H9 (cell line): Measurements from ENCODE around the gene PAQR7. TPM values are rescaled to one million over a fixed set of nuclear protein-coding genes. Genes with fewer than 3 reads are reported as not detected.

Experiments used
- DNase-seq: peaks from one replicate; pipeline ENCODE4 v3.0.0-alpha.2; 2017
- H2AFZ ChIP-seq: one replicate; pipeline ENCODE4 v1.6.1; 2013; ENCODE audit warnings: mild to moderate bottlenecking, low read length, control low read depth, moderate library complexity
- H2AK5ac ChIP-seq: 2 replicates; pipeline ENCODE4 v1.6.1; 2013; ENCODE audit warnings: low read length, control low read depth, mixed read lengths; ENCODE audit not compliant: insufficient read length
- H2BK120ac ChIP-seq: one replicate; pipeline ENCODE4 v1.6.1; 2013; ENCODE audit warnings: low read depth, mild to moderate bottlenecking, low read length, control low read depth, inconsistent platforms; ENCODE audit not compliant: poor library complexity, severe bottlenecking
- H2BK12ac ChIP-seq: 2 replicates; pipeline ENCODE4 v1.6.1; 2013; ENCODE audit warnings: low read length, control low read depth, mixed read lengths, low read depth; ENCODE audit not compliant: insufficient read length
- H2BK15ac ChIP-seq: 2 replicates; pipeline ENCODE4 v1.6.1; 2013; ENCODE audit warnings: low read depth, low read length, control low read depth
- H2BK20ac ChIP-seq: one replicate; pipeline ENCODE4 v1.6.1; 2013; ENCODE audit warnings: low read depth, mild to moderate bottlenecking, low read length, control low read depth, inconsistent platforms; ENCODE audit not compliant: poor library complexity, severe bottlenecking
- H2BK5ac ChIP-seq: 2 replicates; pipeline ENCODE4 v1.6.1; 2013; ENCODE audit warnings: low read length, control low read depth, mixed read lengths; ENCODE audit not compliant: insufficient read length
- H3K14ac ChIP-seq: 2 replicates; pipeline ENCODE4 v1.6.1; 2013; ENCODE audit warnings: low read length, control low read depth; ENCODE audit not compliant: insufficient read depth
- H3K18ac ChIP-seq: 2 replicates; pipeline ENCODE4 v1.6.1; 2013; ENCODE audit warnings: low read depth, mild to moderate bottlenecking, mixed read lengths, low read length, control low read depth; ENCODE audit not compliant: insufficient read length
- H3K23ac ChIP-seq: 2 replicates; pipeline ENCODE4 v1.6.1; 2013; ENCODE audit warnings: low read length, control low read depth, mixed read lengths, low read depth; ENCODE audit not compliant: insufficient read length
- H3K23me2 ChIP-seq: 2 replicates; pipeline ENCODE4 v1.6.1; 2013; ENCODE audit warnings: low read depth, mild to moderate bottlenecking, mixed read lengths, low read length, control low read depth; ENCODE audit not compliant: insufficient read length, poor library complexity, severe bottlenecking
- H3K27ac ChIP-seq: 2 replicates; pipeline ENCODE4 v1.5.1; 2013; ENCODE audit warnings: low read length, control low read depth, mixed read lengths, low read depth; ENCODE audit not compliant: insufficient read length
- H3K27me3 ChIP-seq: 2 replicates; pipeline ENCODE4 v1.6.1; 2013; ENCODE audit warnings: low read length, control low read depth, inconsistent platforms; ENCODE audit not compliant: insufficient read depth
- H3K4ac ChIP-seq: 2 replicates; pipeline ENCODE4 v1.6.1; 2013; ENCODE audit warnings: low read depth, mild to moderate bottlenecking, control low read depth, inconsistent platforms, low read length, moderate library complexity
- H3K4me1 ChIP-seq: 2 replicates; pipeline ENCODE4 v1.6.1; 2013; ENCODE audit warnings: low read length, control low read depth, inconsistent platforms; ENCODE audit not compliant: insufficient read depth
- H3K4me2 ChIP-seq: 2 replicates; pipeline ENCODE4 v1.6.1; 2013; ENCODE audit warnings: low read length, control low read depth, mixed read lengths; ENCODE audit not compliant: insufficient read length, insufficient read depth
- H3K56ac ChIP-seq: 2 replicates; pipeline ENCODE4 v1.6.1; 2013; ENCODE audit warnings: low read depth, mild to moderate bottlenecking, mixed read lengths, low read length, control low read depth; ENCODE audit not compliant: insufficient read length
- H3K79me1 ChIP-seq: 2 replicates; pipeline ENCODE4 v1.6.1; 2013; ENCODE audit warnings: low read depth, mild to moderate bottlenecking, moderate library complexity, low read length, control low read depth, inconsistent platforms; ENCODE audit not compliant: insufficient read depth, poor library complexity, severe bottlenecking
- H3K79me2 ChIP-seq: 2 replicates; pipeline ENCODE4 v1.6.1; 2013; ENCODE audit warnings: low read length, control low read depth, inconsistent platforms; ENCODE audit not compliant: insufficient read depth
- H3K9ac ChIP-seq: 2 replicates; pipeline ENCODE4 v1.6.1; 2013; ENCODE audit warnings: low read length, control low read depth, mixed read lengths; ENCODE audit not compliant: insufficient read length; ENCODE audit errors: extremely low read depth
- H3K9me3 ChIP-seq: one replicate; pipeline ENCODE4 v1.6.1; 2013; ENCODE audit warnings: low read depth, low read length, inconsistent platforms; ENCODE audit not compliant: control insufficient read depth
- H3T11ph ChIP-seq: one replicate; pipeline ENCODE4 v1.6.1; 2013; ENCODE audit warnings: mild to moderate bottlenecking, low read length, control low read depth, inconsistent platforms
- H4K20me1 ChIP-seq: one replicate; pipeline ENCODE4 v1.6.1; 2013; ENCODE audit not compliant: control insufficient read depth, insufficient read length, insufficient read depth
- H4K5ac ChIP-seq: 2 replicates; pipeline ENCODE4 v1.6.1; 2013; ENCODE audit warnings: low read depth, mild to moderate bottlenecking, mixed read lengths, low read length, control low read depth; ENCODE audit not compliant: insufficient read length
- H4K8ac ChIP-seq: replicated peaks from 2 replicates; pipeline ENCODE4 v1.6.1; 2013; ENCODE audit warnings: low read length, control low read depth, mixed read lengths, low read depth; ENCODE audit not compliant: insufficient read length
- H4K91ac ChIP-seq: 2 replicates; pipeline ENCODE4 v1.6.1; 2013; ENCODE audit warnings: low read depth, mild to moderate bottlenecking, moderate library complexity, mixed read lengths, low read length, control low read depth; ENCODE audit not compliant: insufficient read length
- H3K27ac Mint-ChIP-seq, 3 experiments: 2 replicates in 2 of 3; 3 replicates in 1 of 3; pipeline ENCODE4 v1.8.0; 2020 to 2021; ENCODE audit warnings: mixed read lengths in 3 of 3, mild to moderate bottlenecking in 1 of 3, moderate library complexity in 1 of 3
- H3K27me3 Mint-ChIP-seq: 2 replicates; pipeline ENCODE4 v1.8.0; 2021; ENCODE audit warnings: low read depth, mild to moderate bottlenecking, moderate library complexity, mixed read lengths
- H3K36me3 Mint-ChIP-seq, 3 experiments: 2 replicates in 2 of 3; 3 replicates in 1 of 3; pipeline ENCODE4 v1.8.0; 2020 to 2021; ENCODE audit warnings: low read depth in 3 of 3, mixed read lengths in 3 of 3; ENCODE audit not compliant: insufficient read depth in 1 of 3
- H3K4me1 Mint-ChIP-seq, 2 experiments: 2 replicates each; pipeline ENCODE4 v1.8.0; 2020; ENCODE audit warnings: mixed read lengths in 2 of 2
- H3K4me3 Mint-ChIP-seq, 2 experiments: 2 replicates in 1 of 2; 3 replicates in 1 of 2; pipeline ENCODE4 v1.8.0; 2020 to 2021; ENCODE audit warnings: mild to moderate bottlenecking in 2 of 2, mixed read lengths in 2 of 2, moderate library complexity in 1 of 2
- H3K9me3 Mint-ChIP-seq, 2 experiments: 2 replicates in 1 of 2; 3 replicates in 1 of 2; pipeline ENCODE4 v1.8.0; 2020; ENCODE audit warnings: mild to moderate bottlenecking in 2 of 2, mixed read lengths in 2 of 2, moderate library complexity in 1 of 2
- CTCF ChIP-seq: fragments of 200-600 bp; sonication (generic); conservative IDR thresholded peaks from 3 replicates; pipeline ENCODE4 v1.8.0; 2021; ENCODE audit warnings: antibody characterized with exemption, mild to moderate bottlenecking
- WGBS: extraction: QIAGEN DNeasy Blood & Tissue Kit; methylation state at CpG from one replicate; pipeline ENCODE4 v1.1.7; 2013; ENCODE audit warnings: missing lambda C conversion rate, low lambda C conversion rate, mixed read lengths; ENCODE audit not compliant: insufficient read length; ENCODE audit errors: extremely low coverage; 5-methylcytosine and 5-hydroxymethylcytosine counted together
- total RNA-seq: library from RNA; stranded (reverse); gene quantifications from 2 replicates; pipeline ENCODE4 v1.2.1, GENCODE V29; 2021

Gene PAQR7
- total RNA-seq, 1 experiment from 2014 or later: 6.3 TPM

GRCh38 chr1:25898223-25899015, 22.9 kb upstream of the PAQR7 start:
- no peak overlapping the region for H2AK5ac ChIP-seq
- H3K9ac ChIP-seq: no peak overlapping the region
- H2BK5ac ChIP-seq: no peak overlapping the region
- H3K79me1 ChIP-seq: peaks cover 3% of the 10 kb centered on the region
- no peak overlapping the region for H3K27ac ChIP-seq
- H2BK15ac ChIP-seq: no peak overlapping the region
- H2BK120ac ChIP-seq: no peak overlapping the region
- H3K23ac ChIP-seq: no peak overlapping the region
- H3T11ph ChIP-seq: no peak overlapping the region
- H2AFZ ChIP-seq: no peak overlapping the region
- peaks cover 3% of the 10 kb centered on the region; the same call in 1 of the 2 replicates for H3K79me2 ChIP-seq
- TF ChIP-seq CTCF: no peak
- Mint-ChIP-seq H3K9me3 (no peaks in the 10 kb centered on the region), H3K27me3 (no peaks in the 10 kb centered on the region), H3K4me1 (peaks cover 39 to 45% of the 10 kb centered on the region in 2 experiments), H3K36me3 (peaks cover 37 to 54% (median 49%) of the 10 kb centered on the region in 3 experiments), H3K27ac (peak overlapping the region; percentile 13 to 90 (median 58); a peak in 4 of 7 replicates), H3K4me3 (no peak overlapping the region)
- H3K9me3 ChIP-seq: no peaks in the 10 kb centered on the region
- H4K20me1 ChIP-seq: no peaks in the 10 kb centered on the region
- H3K4me1 ChIP-seq: no peaks in the 10 kb centered on the region; the same call in 1 of the 2 replicates
- no peaks in the 10 kb centered on the region for H3K27me3 ChIP-seq
- no peaks in the 10 kb centered on the region for H3K23me2 ChIP-seq
- H4K8ac ChIP-seq: no peak overlapping the region
- H3K56ac ChIP-seq: no peak overlapping the region
- no peak overlapping the region for H3K18ac ChIP-seq
- H4K91ac ChIP-seq: no peak overlapping the region
- no peak overlapping the region for H2BK20ac ChIP-seq
- no peak overlapping the region for H3K4ac ChIP-seq
- no CpG with 5 or more reads among the region's 11 CpGs for WGBS
- no peak for DNase-seq
- no peak overlapping the region for H4K5ac ChIP-seq
- H2BK12ac ChIP-seq: no peak overlapping the region
- no peak overlapping the region for H3K14ac ChIP-seq
- H3K4me2 ChIP-seq: no peak overlapping the region
